GM21737 (cell line): ENCODE measurements around the gene TAF11L12.
"Not testable (repeated sequence)": the region's sequence is repeated elsewhere in the genome, so short reads cannot be mapped to it uniquely, and the experiment has no call there.

ENCODE experiments used
- ATAC-seq: cut with Tn5 transposase; IDR thresholded peaks from one replicate; pipeline ENCODE4 v1.9.1; 2021; ENCODE audit warnings: mild to moderate bottlenecking, moderate library complexity; ENCODE audit not compliant: unreplicated experiment

The TAF11L12 gene

DNA sequence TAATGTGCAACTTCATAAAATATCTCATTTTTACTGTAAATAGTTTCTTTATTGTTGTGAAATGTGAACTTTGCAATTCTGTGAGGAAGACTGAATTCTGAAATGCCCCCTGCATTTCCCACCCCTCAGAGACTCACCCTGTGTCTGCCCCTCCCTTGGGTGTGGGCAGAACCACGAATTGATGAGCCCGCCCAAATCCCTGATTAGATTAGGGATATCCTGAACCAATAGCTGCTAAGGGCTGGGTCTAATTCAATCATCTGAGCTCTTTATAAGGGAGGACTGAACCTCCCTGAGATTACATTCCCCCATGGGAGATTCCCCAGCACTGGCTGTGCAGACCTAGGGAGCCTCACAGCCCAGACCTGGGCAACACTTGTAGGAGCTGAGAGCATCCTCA is at the start of gene TAF11L12:
TSS of gene TAF11L12 (plus strand) at position 301 of the 400 bp plus-strand sequence.
- not testable (repeated sequence) for ATAC-seq

DNA sequence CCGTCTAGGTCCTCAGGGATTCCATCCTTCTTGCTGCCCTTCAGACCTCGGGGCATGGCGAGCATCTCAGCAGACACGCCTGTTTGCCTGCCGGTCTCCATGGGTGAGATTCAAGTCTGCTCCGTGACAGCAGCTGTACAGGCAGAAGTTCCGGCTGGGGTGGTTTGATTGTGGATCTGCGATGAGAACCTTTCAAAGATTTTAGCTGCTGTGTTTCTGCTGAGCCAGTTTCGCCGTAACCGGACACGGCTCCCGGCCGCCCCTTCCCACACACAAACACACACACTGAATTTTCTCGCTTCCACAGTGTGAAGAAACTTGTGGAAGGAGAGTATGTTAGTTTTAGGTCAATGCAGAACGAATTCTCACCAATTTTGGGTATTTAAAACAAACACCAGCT is 24.5 kb upstream of the TAF11L12 start, which contains the start of gene TAF11L7:
TSS of gene TAF11L7 (minus strand) at position 101 of the 400 bp plus-strand sequence.
- not testable (repeated sequence) for ATAC-seq

DNA sequence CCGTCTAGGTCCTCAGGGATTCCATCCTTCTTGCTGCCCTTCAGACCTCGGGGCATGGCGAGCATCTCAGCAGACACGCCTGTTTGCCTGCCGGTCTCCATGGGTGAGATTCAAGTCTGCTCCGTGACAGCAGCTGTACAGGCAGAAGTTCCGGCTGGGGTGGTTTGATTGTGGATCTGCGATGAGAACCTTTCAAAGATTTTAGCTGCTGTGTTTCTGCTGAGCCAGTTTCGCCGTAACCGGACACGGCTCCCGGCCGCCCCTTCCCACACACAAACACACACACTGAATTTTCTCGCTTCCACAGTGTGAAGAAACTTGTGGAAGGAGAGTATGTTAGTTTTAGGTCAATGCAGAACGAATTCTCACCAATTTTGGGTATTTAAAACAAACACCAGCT is 19.3 kb upstream of the TAF11L12 start, which contains the start of gene TAF11L8:
TSS of gene TAF11L8 (minus strand) at position 101 of the 400 bp plus-strand sequence.
- ATAC-seq, result not testable (repeated sequence)

DNA sequence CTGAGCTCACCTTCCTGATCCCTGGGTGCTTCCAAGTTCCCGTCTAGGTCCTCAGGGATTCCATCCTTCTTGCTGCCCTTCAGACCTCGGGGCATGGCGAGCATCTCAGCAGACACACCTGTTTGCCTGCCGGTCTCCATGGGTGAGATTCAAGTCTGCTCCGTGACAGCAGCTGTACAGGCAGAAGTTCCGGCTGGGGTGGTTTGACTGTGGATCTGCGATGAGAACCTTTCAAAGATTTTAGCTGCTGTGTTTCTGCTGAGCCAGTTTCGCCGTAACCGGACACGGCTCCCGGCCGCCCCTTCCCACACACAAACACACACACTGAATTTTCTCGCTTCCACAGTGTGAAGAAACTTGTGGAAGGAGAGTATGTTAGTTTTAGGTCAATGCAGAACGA is 15.9 kb upstream of the TAF11L12 start, which contains the start of gene TAF11L9:
TSS of gene TAF11L9 (minus strand) at position 140 of the 400 bp plus-strand sequence.
- ATAC-seq, result not testable (repeated sequence)

DNA sequence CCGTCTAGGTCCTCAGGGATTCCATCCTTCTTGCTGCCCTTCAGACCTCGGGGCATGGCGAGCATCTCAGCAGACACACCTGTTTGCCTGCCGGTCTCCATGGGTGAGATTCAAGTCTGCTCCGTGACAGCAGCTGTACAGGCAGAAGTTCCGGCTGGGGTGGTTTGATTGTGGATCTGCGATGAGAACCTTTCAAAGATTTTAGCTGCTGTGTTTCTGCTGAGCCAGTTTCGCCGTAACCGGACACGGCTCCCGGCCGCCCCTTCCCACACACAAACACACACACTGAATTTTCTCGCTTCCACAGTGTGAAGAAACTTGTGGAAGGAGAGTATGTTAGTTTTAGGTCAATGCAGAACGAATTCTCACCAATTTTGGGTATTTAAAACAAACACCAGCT is 12.5 kb upstream of the TAF11L12 start, which contains the start of gene TAF11L10:
TSS of gene TAF11L10 (minus strand) at position 101 of the 400 bp plus-strand sequence.
- ATAC-seq, result not testable (repeated sequence)

DNA sequence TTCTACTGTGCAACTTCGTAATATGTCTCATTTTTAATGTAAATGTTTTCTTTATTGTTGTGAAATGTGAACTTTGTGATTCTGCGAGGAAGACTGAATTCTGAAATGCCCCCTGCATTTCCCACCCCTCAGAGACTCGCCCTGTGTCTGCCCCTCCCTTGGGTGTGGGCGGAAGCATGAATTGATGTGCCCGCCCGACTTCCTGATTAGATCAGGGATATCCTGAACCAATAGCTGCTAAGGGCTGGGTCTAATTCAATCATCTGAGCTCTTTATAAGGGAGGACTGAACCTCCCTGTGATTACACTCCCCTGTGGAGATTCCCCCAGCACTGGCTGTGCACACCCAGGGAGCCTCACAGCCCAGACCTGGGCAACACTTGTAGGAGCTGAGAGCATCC is 6.3 kb upstream of the TAF11L12 start, which contains the start of gene TAF11L11:
TSS of gene TAF11L11 (plus strand) at position 304 of the 400 bp plus-strand sequence.
- ATAC-seq, result not testable (repeated sequence)

DNA sequence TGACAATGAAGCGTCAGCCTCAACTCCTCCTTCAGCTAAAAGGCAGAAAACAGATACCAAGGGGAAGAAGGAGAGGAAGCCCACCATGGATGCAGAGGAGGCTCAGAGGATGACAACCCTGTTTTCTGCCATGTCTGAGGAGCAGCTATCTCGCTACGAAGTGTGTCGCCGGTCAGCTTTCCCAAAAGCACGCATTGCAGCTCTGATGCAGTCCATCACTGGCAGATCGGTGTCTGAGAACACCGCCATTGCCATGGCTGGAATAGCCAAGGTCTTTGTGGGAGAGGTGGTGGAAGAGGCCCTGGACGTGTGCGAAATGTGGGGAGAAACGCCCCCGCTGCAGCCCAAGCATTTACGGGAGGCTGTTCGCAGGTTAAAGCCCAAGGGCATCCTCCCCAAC is 5.2 kb upstream of the TAF11L12 start:
- ATAC-seq, result no peak

DNA sequence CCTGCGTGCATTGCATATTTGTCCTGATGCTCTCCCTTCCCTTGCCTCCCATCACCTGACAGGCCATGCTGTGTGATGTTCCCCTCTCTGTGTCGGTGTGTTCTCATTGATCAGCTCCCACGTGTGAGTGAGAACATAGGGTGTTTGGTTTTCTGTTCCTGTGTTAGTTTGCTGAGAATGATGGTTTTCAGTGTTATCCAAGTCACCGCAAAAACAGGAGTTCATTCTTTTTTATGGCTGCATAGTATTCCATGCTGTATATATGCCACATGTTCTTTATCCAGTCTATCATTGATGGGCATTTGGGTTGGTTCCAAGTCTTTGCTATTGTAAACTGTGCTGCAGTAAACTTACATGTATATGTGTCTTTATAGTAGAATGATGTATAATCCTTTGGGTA is 2.7 kb upstream of the TAF11L12 start:
- not testable (repeated sequence) for ATAC-seq

DNA sequence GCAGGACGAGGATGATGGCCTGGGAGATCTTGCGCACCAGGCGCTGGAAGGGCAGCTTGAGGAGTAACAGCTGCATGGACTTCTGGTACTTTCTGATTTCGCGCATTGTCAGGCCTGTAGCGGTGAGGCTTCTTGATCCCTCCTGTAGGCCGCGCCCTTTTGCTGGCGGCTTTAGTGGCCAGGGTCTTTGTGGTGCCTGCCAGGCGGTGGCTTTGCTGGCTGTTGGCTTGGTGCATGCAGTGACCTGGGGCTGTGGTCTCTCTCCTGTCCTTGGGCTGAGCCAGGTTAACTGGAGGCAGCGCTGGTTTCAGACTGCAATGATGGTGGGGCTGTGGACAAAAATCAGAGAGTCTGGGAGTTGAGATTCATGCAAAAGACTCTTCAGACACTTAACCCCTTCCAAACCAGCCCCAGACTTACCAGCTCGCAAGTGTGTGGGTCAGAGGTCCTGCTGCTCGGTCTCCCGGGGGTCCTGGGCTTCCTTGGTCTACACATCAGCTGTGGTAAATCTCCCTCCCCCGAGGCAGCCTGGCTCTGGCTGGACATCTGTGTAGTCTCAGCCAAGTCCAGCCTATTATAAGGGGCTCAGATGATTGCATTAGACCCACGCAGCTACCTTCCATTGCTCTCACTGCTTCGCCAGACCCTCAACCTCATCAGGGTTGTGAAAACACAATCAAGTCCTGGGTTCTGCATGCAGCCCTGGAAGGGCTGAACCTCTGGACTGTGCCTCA is 4.8 kb downstream of the TAF11L12 start:
- no peak for ATAC-seq

DNA sequence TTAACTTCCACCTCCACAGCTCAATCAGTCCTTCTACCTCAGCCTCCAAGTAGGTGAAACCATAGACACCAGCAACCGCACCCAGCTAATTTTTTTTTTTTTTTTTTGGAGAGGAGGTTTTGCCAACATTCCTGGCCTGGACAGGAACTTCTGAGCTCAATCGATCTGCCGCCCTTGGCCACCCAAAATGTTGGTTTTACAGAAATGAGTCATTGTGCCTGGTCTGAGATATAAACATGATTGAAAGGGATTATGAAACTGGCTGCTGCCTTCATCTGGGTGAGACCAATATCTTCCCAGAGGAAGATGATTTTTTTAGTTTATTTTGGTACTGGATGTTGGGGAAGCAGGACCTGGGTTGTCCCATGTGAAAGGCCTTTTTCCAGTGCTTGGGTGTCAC is 9.2 kb downstream of the TAF11L12 start:
- ATAC-seq, result no peak

DNA sequence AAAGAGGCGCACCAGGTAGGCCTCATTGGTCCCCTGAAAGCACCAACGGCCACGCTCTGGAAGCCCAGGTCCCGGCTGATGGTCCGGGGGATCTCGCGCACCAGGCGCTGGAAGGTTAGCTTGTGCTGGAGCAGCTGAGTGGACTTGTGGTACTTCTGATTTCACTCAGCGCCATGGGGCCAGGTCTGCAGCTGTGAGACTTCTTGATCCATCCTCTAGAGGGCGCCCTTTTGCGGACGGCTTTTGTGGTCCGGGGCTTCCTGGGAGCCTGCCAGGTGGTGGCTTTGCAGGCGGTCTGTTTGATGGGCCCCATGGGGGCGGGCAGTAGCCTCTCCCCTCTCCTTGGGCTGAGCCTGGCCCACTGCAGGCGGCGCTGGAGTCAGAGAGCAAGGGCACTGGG is 10.4 kb downstream of the TAF11L12 start:
- ATAC-seq, result no peak

DNA sequence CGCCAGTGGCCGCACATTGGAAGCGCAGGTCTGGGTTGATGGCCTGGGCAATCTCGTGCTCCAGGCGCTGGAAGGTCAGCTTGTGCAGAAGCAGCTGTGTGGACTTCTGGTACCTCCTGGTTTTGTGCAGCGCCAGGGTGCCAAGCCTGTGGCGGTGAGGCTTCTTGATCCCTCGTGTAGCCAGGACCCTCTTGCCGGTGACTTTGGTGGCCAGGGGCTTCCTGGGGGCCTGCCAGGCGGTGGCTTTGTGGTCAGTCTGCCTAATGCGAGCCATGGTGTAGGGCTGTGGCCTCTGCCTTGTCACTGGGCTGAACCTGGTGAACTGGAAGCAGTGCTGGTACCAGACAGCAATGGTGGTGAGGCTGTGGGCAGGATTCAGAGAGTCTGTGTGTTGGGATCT is 15.5 kb downstream of the TAF11L12 start:
- no peak for ATAC-seq

DNA sequence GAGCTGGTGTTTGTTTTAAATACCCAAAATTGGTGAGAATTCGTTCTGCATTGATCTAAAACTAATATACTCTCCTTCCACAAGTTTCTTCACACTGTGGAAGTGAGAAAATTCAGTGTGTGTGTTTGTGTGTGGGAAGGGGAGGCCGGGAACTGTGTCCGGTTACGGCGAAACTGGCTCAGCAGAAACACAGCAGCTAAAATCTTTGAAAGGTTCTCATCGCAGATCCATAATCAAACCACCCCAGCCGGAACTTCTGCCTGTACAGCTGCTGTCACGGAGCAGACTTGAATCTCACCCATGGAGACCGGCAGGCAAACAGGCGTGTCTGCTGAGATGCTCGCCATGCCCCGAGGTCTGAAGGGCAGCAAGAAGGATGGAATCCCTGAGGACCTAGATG is 21.6 kb downstream of the TAF11L12 start, which contains the start of gene TAF11L13:
TSS of gene TAF11L13 (plus strand) at position 301 of the 400 bp plus-strand sequence.
- not testable (repeated sequence) for ATAC-seq

DNA sequence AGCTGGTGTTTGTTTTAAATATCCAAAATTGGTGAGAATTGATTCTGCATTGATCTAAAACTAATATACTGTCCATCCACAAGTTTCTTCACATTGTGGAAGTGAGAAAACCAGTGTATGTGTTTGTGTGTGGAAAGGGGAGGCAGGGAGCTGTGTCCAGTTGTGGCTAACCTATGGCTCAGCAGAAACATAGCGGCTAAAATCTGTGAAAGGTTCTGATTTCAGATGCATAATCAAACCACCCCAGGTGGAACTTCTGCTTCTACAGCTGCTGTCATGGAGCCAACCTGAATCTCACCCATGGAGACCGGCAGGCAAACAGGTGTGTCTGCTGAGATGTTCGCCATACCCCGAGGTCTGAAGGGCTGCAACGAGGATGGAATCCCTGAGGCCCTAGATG is 24.0 kb downstream of the TAF11L12 start, which contains the start of gene TAF11L14:
TSS of gene TAF11L14 (plus strand) at position 301 of the 400 bp plus-strand sequence.
- no peak for ATAC-seq

DNA sequence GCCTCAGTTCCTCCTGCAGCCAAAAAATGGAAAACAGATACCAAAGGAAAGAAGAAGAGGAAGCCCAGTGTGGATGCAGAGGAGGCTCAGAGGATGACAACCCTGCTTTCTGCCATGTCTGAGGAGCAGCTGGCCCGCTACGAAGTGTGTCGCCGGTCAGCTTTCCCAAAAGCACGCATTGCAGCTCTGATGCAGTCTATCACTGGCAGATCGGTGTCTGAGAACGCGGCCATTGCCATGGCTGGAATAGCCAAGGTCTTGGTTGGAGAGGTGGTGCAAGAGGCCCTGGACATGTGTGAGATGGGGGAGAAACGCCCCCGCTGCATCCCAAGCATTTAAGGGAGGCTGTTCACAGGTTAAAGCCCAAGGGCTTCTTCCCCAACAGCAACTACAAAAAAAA is 39.0 kb downstream of the TAF11L12 start:
- ATAC-seq, result not testable (repeated sequence)

DNA sequence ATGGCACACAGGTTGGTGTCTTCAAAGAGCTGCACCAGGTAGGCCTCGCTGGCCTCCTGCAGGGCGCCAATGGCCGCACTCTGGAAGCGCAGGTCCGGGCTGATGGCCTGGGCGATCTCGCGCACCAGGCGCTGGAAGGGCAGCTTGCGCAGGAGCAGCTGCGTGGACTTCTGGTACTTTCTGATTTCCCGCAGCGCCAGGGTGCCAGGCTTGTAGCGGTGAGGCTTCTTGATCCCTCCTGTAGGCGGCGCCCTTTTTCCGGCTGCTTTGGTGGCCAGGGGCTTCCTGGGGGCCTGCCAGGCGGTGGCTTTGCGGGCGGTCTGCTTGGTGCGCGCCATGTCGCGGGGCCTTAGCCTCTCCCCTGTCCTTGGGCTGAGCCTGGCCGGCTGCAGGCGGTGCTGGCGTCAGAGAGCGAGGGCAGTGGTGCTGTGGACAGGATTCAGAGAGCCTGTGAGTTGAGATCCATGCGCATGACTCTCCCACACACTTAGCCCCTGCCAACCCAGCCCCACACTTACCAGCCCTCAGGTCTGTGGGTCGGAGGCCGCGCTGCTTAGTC is 45.1 kb downstream of the TAF11L12 start:
- ATAC-seq, result not testable (repeated sequence)

DNA sequence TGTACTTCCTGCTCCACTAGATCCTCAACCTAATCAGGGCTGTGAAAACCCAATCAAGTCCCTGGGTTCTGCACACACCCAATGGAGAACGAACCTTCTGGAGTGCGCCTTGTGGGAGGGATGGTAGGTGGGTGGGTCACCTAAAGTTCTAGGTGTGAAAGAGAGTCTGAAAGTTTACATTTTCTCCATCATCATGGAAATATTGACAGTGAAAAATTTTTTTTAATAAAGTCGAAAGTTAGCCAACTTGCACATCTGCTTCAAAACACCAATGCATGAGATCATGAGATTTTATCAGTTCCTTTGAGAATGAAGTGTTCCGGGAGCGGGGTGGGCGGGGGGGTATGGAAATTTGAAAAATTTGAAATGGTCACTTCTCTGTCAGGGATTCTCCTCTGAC is 45.7 kb downstream of the TAF11L12 start:
- no peak for ATAC-seq
